Immature natural killer cell (primary cell): ENCODE results near the gene TAF10. TPM values are rescaled to one million over a fixed set of nuclear protein-coding genes. Genes with fewer than 3 reads are reported as not detected.

Experiments used
- DNase-seq, 3 donors: peaks; one replicate each; pipeline ENCODE4 v3.0.0; 2022; ENCODE audit warnings: mixed read lengths in 1 of 3
- H3K27ac Mint-ChIP-seq, 6 donors: one replicate each; pipeline ENCODE4 v1.8.0; 2020; ENCODE audit warnings: mixed read lengths in 6 of 6, mild to moderate bottlenecking in 5 of 6, inconsistent platforms in 4 of 6, moderate library complexity in 3 of 6
- H3K27me3 Mint-ChIP-seq, 3 donors: one replicate each; pipeline ENCODE4 v1.8.0; 2020 to 2021; ENCODE audit warnings: low read depth in 3 of 3, mild to moderate bottlenecking in 3 of 3, mixed read lengths in 3 of 3, moderate library complexity in 3 of 3, inconsistent platforms in 1 of 3
- H3K36me3 Mint-ChIP-seq, 3 donors: one replicate each; pipeline ENCODE4 v1.8.0; 2020; ENCODE audit warnings: mixed read lengths in 3 of 3, inconsistent platforms in 2 of 3, mild to moderate bottlenecking in 2 of 3
- H3K4me1 Mint-ChIP-seq, 2 donors: one replicate each; pipeline ENCODE4 v1.8.0; 2020; ENCODE audit warnings: inconsistent platforms in 2 of 2, mild to moderate bottlenecking in 2 of 2, mixed read lengths in 2 of 2, moderate library complexity in 1 of 2
- H3K4me3 Mint-ChIP-seq, 5 donors: one replicate each; pipeline ENCODE4 v1.8.0; 2020; ENCODE audit warnings: mild to moderate bottlenecking in 5 of 5, mixed read lengths in 5 of 5, inconsistent platforms in 3 of 5, moderate library complexity in 3 of 5
- H3K9me3 Mint-ChIP-seq, 6 donors: one replicate each; pipeline ENCODE4 v1.8.0; 2020; ENCODE audit warnings: mild to moderate bottlenecking in 6 of 6, mixed read lengths in 6 of 6, inconsistent platforms in 4 of 6, moderate library complexity in 3 of 6
- polyA plus RNA-seq, 3 donors: library from polyadenylated mRNA; unstranded; fragments of 300-500 nt; fragmentation: Illumina TruSeq; gene quantifications; one replicate each; pipeline ENCODE4 v1.2.3, GENCODE V29; 2021

TAF10 gene
- polyA plus RNA-seq, 3 donors from 2014 or later: 329 to 365 (median 334) TPM

DNA sequence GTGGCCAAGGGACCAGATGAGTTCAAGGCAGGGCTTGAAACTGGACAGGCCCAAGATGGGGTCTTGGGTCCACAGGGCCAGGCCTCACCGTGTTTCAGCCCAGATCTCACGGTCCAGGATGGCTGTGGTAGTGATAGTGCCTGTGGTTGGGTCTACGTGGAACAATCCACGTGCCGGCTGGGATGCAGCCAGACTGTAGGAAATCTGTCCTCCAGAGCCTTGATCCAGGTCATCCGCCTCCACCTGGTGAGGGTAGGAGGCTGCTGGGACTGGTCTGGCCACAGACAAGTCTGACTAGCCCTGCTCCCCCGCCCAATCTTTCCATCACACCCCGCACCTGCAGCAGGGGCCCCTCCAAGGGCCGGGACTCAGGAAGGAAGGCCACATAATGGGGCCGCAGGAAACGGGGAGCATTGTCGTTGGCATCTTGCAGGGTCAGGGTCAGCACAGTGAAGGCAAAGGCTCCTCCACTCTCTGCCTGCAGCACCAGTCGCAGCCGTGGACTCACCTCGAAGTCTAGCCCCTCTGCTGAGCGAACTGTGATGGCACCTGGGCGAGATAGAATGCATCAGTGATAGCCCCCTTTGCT lies 13.9 kb upstream of the TAF10 start:
- peaks cover 0 to 2% (median 0%) of the 10 kb centered on the region in 3 donors for H3K27me3 Mint-ChIP-seq
- H3K4me3 Mint-ChIP-seq: no peak overlapping the region
- no peaks in the 10 kb centered on the region for H3K36me3 Mint-ChIP-seq
- DNase-seq: no peak
- no peak overlapping the region for H3K27ac Mint-ChIP-seq
- no peaks in the 10 kb centered on the region for H3K9me3 Mint-ChIP-seq
- peaks cover 18 to 19% of the 10 kb centered on the region in 2 donors for H3K4me1 Mint-ChIP-seq

DNA sequence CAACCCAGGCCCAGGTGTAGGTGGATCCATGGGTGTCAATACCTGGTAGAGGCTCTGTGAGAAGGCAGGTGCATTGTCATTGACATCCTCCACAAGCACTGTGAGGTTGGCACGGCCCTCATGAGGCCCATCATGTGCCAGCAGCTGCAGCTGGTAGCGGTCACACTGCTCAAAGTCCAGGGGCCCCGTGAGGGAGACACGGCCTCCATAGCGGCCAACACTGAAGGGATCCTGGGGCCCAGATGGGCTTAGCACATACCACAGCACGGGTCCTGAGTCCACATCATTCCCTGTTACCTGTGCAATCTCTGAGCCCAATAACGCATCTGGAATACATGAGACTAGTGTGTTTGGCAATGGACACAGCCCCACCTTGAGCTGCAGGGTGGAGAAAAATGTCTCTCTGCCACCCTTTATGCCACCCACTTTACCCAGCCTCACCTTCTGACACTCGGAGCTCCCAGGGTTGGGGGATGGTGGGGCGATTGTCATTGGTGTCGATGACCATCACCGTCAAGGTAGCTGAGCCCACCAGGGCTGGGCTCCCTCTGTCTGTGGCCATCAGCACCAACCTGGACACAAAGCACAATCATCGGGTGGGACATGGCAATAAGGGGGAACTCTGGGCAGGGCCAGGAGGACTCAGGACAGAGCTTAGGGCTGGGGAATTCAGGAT lies 13.3 kb upstream of the TAF10 start:
- Mint-ChIP-seq H3K4me3 (no peak overlapping the region), H3K27me3 (peaks cover 0 to 2% (median 0%) of the 10 kb centered on the region in 3 donors), H3K9me3 (no peaks in the 10 kb centered on the region), H3K4me1 (peaks cover 18 to 19% of the 10 kb centered on the region in 2 donors), H3K36me3 (no peaks in the 10 kb centered on the region), H3K27ac (no peak overlapping the region)
- DNase-seq: no peak

- Mint-ChIP-seq H3K36me3 (no peaks in the 10 kb centered on the region), H3K4me3 (no peak overlapping the region), H3K27ac (no peak overlapping the region), H3K4me1 (peaks cover 18 to 19% of the 10 kb centered on the region in 2 donors), H3K27me3 (peaks cover 0 to 2% (median 0%) of the 10 kb centered on the region in 3 donors), H3K9me3 (no peaks in the 10 kb centered on the region)
- DNase-seq: no peak
These were observed 11.7 kb upstream of the TAF10 start for GRCh38 chr11:6623391-6624363.

DNA sequence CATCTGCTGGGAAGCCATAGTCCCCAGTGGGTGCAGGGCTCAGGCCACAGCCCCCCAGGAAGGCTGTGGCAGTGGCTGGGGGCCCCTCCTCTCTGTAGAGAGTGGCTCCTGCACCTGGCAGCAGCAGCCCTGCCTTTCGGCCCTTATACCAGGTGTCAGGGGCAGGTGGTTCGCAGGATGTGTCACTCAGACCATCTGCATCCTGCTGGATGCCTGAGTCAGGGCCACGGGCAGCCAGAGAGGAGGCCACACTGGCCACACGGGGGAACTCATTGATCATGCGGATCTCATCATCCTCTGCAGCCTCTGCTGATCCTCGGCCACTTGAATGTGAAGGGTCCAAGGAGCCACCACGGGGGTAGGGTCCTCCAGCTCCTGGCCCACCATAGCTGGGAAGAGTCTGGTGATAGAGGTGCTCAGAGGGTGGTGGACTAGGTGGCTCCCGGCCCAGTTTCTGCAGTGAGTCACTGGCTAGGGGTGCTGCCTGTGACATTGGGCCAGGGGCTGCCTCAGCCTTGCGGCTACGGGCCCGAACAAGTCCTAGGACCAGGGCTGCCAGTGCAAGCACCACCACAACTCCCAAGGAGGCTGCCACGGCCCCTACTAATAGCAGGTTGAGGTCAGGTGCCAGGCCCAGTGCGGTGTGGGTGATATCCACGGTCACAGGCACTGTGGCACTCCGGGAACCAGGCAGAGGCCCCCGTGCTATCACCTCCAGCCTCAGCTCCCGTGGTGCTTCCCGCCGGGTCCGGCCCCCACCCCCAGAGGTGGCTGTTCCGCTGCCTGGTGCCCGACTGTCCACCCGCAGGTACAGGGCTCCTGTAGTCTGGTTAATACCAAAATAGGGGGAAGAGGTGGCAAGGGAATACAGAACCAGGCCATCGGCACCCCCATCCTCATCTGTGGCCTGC lies 10.5 kb upstream of the TAF10 start:
- Mint-ChIP-seq H3K9me3 (no peaks in the 10 kb centered on the region), H3K4me1 (peaks cover 11 to 12% of the 10 kb centered on the region in 2 donors), H3K27ac (no peak overlapping the region), H3K4me3 (no peak overlapping the region), H3K36me3 (no peaks in the 10 kb centered on the region), H3K27me3 (peaks cover 0 to 3% (median 0%) of the 10 kb centered on the region in 3 donors)
- DNase-seq: no peak

DNA sequence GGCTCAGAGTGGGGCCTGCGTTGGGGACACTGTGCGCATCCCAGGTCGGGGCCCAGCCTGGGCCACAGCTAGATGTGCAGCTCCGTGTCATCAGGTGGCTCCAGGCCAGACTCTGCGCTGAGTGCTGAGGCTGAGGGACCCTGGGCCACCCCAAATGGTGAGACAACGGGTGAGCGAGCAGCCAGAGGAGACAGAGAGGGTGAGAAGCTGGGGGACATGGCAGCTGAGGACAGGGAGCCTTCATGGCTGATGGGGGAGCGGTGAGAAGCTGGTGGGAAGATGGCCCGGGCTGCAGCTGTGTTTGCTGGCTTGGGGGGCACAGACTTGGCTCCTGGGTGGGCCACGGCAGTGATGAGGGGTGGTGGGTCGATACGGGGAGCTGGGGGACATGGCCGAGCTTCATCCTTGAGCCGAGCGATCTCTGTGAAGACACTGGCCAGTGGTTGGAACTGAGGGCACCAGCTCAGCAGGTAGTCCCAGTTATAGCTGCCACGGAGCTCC lies 9.7 kb upstream of the TAF10 start:
- no peak overlapping the region for H3K27ac Mint-ChIP-seq
- DNase-seq: no peak
- peaks cover 0 to 3% (median 0%) of the 10 kb centered on the region in 3 donors for H3K27me3 Mint-ChIP-seq
- no peaks in the 10 kb centered on the region for H3K9me3 Mint-ChIP-seq
- no peak overlapping the region for H3K4me3 Mint-ChIP-seq
- H3K36me3 Mint-ChIP-seq: no peaks in the 10 kb centered on the region
- H3K4me1 Mint-ChIP-seq: peaks cover 5% of the 10 kb centered on the region in 2 donors

DNA sequence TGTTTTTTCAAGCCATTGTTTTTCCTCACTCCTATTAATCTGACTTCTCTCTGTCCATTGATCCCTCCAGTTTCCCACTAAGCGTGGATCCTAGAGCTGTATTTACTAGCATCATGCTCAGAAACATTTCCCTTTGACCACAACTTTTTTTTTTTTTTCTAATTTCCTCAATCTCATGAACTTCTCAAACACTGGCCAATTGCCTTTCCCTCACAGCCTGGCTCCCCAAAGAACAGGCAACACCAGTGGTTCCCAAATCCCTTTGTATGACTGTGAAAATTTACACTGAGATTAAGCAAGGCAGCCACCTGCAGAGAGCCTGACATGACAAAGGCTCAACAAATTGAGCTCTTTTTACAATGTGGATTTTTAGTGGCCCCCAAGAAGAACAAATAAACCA lies 8.6 kb upstream of the TAF10 start:
- no peak overlapping the region for H3K27ac Mint-ChIP-seq
- H3K9me3 Mint-ChIP-seq: no peaks in the 10 kb centered on the region
- peaks cover 6 to 9% of the 10 kb centered on the region in 2 donors for H3K4me1 Mint-ChIP-seq
- H3K27me3 Mint-ChIP-seq: peaks cover 0 to 3% (median 0%) of the 10 kb centered on the region in 3 donors
- no peak overlapping the region for H3K4me3 Mint-ChIP-seq
- DNase-seq: no peak
- H3K36me3 Mint-ChIP-seq: peaks cover 0 to 5% (median 5%) of the 10 kb centered on the region in 3 donors

DNA sequence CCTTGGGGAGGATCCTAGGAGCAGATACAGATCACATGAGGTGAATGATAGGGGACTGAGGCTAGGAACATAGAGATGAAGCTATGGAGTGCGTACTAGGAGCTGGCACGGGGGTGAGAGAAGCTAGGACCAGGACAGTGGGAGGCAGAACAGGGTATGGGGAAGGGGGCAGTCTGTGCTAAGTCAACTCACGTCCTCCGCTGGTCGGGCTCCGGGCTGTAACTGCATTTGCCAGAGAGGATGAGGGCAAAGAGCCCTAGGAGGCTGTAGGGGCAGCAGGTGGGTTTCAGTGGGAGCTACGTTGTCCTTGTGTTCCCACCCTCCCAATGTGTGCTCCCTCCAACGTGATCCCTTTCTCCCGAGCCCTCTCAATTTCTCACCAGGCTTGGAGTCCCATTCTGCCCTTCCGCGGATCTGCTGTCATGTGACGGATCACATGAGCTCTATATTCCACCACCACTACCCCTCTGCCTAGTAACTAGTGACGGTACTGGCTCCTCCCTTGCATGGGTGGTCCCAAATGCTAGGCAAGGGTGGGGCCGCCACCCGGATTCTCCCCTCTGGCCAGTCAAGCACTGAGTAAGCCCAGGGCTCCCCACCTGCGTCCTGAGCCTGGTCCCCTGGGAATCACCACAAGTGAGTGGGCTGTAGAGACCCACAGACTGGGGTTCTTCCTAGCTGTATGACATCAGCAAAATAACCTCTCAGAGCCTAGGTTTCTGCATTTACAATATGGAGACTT lies 7.2 kb upstream of the TAF10 start, which contains the start of gene TPP1:
Gene TPP1 (minus strand): TSS at position 419 of the 742 bp plus-strand sequence. CDS start 22 bp downstream, at position 397.
- Mint-ChIP-seq H3K9me3 (no peaks in the 10 kb centered on the region), H3K36me3 (peaks cover 0 to 10% (median 8%) of the 10 kb centered on the region in 3 donors), H3K27me3 (peaks cover 0 to 3% (median 0%) of the 10 kb centered on the region in 3 donors), H3K4me3 (no peak within 1 kb of the TSS), H3K27ac (no peak within 1 kb of the TSS), H3K4me1 (peaks cover 6 to 10% of the 10 kb centered on the region in 2 donors)
- peak; percentile 91 to 93 (median 92) for DNase-seq

DNA sequence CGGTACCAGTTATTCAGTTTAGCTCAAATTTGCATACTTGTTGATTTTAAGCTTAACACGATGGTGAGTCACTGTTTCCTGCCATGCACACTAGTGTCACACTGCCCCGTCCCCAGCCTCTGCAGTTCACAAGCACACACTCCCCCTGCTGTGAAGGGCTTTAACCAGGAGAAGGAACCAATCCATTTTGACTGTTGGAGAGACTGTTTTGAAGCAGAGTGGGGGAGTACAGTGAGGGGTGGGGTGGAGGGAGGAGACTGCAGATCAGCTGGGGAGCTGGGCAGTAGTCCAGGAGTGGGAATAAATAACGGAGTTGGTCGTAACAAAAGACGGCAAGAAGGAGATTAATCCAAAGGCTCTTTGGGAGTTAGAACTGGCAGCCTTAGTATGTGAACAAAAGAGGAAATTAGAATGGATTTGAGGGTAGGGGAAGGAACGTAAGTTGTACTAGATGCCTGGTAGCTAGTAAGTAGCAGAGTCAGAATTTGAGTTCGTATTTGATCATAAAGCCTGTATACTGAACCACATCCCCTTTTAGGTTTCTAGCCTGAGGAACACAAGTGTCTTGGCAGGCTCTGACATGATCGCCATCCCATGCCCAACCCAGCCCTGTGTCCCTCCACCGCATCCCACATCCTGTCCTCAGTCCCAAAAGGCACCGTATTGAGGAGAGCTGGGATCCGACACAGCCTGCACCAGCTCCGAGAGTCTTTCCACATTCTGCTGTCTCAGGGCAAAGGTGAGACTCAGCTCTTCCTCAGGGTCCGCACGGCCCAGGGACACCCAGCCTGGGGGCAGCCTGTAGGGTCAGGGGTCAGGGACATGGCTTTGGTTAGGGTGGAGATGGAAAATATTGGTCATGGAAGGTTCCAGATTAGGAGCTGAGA lies 6.3 kb upstream of the TAF10 start:
- Mint-ChIP-seq H3K4me1 (peaks cover 6 to 10% of the 10 kb centered on the region in 2 donors), H3K36me3 (peaks cover 0 to 10% (median 8%) of the 10 kb centered on the region in 3 donors), H3K27me3 (peaks cover 0 to 3% (median 0%) of the 10 kb centered on the region in 3 donors), H3K27ac (no peak overlapping the region), H3K9me3 (no peaks in the 10 kb centered on the region), H3K4me3 (no peak overlapping the region)
- peak; percentile 58 to 67 (median 62) for DNase-seq

GRCh38 chr11:6617315-6617781 lies 5.3 kb upstream of the TAF10 start:
- H3K27me3 Mint-ChIP-seq: peaks cover 0 to 3% (median 0%) of the 10 kb centered on the region in 3 donors
- H3K36me3 Mint-ChIP-seq: peaks cover 0 to 10% (median 8%) of the 10 kb centered on the region in 3 donors
- H3K27ac Mint-ChIP-seq: peak overlapping the region in 1 of 6 donors; percentile 32
- H3K4me3 Mint-ChIP-seq: peak overlapping the region in 1 of 5 donors; percentile 54
- peaks cover 6 to 10% of the 10 kb centered on the region in 2 donors for H3K4me1 Mint-ChIP-seq
- H3K9me3 Mint-ChIP-seq: no peaks in the 10 kb centered on the region
- DNase-seq: no peak

DNA sequence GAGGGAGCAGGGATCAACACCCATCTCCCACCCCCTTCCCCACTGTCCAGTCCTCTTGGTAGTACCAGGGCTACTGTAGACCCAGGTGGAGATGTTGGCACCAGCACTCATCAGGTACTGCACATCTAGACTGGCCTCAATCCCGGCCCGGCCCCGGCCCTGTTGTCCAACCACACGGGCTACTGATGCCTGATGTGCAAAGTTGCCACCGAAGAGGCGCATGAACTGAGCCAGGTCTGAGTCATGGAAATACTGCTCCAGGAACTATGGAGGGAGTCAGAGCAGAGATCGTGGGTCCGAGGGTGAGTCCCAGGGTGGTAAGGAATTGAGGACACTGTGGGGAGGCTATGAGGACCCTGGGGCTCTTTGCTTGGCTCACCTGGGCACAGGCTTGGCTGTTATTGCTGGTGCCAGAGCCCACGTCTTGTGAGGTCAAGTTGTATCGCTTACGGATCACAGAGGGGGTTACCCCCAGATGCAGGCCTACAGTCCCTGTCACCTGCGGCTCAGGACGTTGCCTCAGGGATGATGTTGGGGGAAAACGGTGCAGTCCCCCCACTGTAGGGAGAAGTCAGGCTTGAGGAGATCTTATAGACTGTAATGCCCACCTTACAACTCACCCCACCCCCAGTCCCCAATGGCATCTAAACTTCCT lies 4.7 kb upstream of the TAF10 start:
- peaks cover 0 to 3% (median 0%) of the 10 kb centered on the region in 3 donors for H3K27me3 Mint-ChIP-seq
- no peak for DNase-seq
- H3K9me3 Mint-ChIP-seq: no peaks in the 10 kb centered on the region
- H3K4me3 Mint-ChIP-seq: peak overlapping the region in 2 of 5 donors; percentile 18 to 38
- H3K4me1 Mint-ChIP-seq: peaks cover 6 to 10% of the 10 kb centered on the region in 2 donors
- peak overlapping the region in 4 of 6 donors; percentile 37 to 82 (median 60) for H3K27ac Mint-ChIP-seq
- peaks cover 0 to 10% (median 8%) of the 10 kb centered on the region in 3 donors for H3K36me3 Mint-ChIP-seq
